GM23248 (cell line): Measurements from ENCODE around the gene CALM1. TPM values are rescaled to one million over a fixed set of nuclear protein-coding genes. Genes with fewer than 3 reads are reported as not detected.

ENCODE experiments used
- DNase-seq: peaks from one replicate; pipeline ENCODE4 v3.0.0-alpha.2; 2015
- H2AFZ ChIP-seq: fragments of 200-600 bp; sonication (generic); 2 replicates; pipeline ENCODE4 v1.6.1; 2016; ENCODE audit warnings: antibody characterized with exemption
- H3F3A ChIP-seq: fragments of 200-600 bp; sonication (generic); 2 replicates; pipeline ENCODE4 v1.6.1; 2016; ENCODE audit warnings: mild to moderate bottlenecking, antibody characterized with exemption, mixed run types; ENCODE audit not compliant: insufficient read depth
- H3K27ac ChIP-seq: fragments of 200-600 bp; sonication (generic); 2 replicates; pipeline ENCODE4 v1.5.1; 2016; ENCODE audit warnings: mild to moderate bottlenecking
- H3K27me3 ChIP-seq: fragments of 200-600 bp; sonication (generic); replicated peaks from 2 replicates; pipeline ENCODE4 v1.6.1; 2016; ENCODE audit warnings: mild to moderate bottlenecking; ENCODE audit not compliant: insufficient read depth
- H3K36me3 ChIP-seq: fragments of 200-600 bp; sonication (generic); 2 replicates; pipeline ENCODE4 v1.6.1; 2016; ENCODE audit warnings: low read depth, mild to moderate bottlenecking
- H3K4me1 ChIP-seq: fragments of 200-600 bp; sonication (generic); 2 replicates; pipeline ENCODE4 v1.6.1; 2016; ENCODE audit warnings: mild to moderate bottlenecking; ENCODE audit not compliant: insufficient read depth
- H3K4me2 ChIP-seq: fragments of 200-600 bp; sonication (generic); one replicate; pipeline ENCODE4 v1.6.1; 2016; ENCODE audit warnings: mild to moderate bottlenecking; ENCODE audit not compliant: unreplicated experiment
- H3K4me3 ChIP-seq: fragments of 200-600 bp; sonication (generic); 2 replicates; pipeline ENCODE4 v1.5.1; 2016; ENCODE audit warnings: mild to moderate bottlenecking
- H3K79me2 ChIP-seq: fragments of 200-600 bp; sonication (generic); 2 replicates; pipeline ENCODE4 v1.6.1; 2016; ENCODE audit warnings: mild to moderate bottlenecking; ENCODE audit not compliant: insufficient read depth
- H3K9ac ChIP-seq: fragments of 200-600 bp; sonication (generic); 2 replicates; pipeline ENCODE4 v1.6.1; 2016; ENCODE audit warnings: mild to moderate bottlenecking
- H3K9me2 ChIP-seq: fragments of 200-600 bp; sonication (generic); 2 replicates; pipeline ENCODE4 v1.6.1; 2016; ENCODE audit warnings: mixed run types, mild to moderate bottlenecking, moderate library complexity; ENCODE audit not compliant: insufficient read depth
- H3K9me3 ChIP-seq: fragments of 200-600 bp; sonication (generic); one replicate; pipeline ENCODE4 v1.6.1; 2017; ENCODE audit warnings: low read depth
- H4K20me1 ChIP-seq: fragments of 200-600 bp; sonication (generic); 2 replicates; pipeline ENCODE4 v1.6.0; 2016; ENCODE audit not compliant: insufficient read depth
- EZH2 ChIP-seq: fragments of 200-600 bp; sonication (generic); IDR thresholded peaks from 2 replicates; pipeline ENCODE4 v1.6.1; 2018; ENCODE audit warnings: antibody characterized with exemption, mild to moderate bottlenecking; ENCODE audit not compliant: insufficient read depth, poor library complexity, severe bottlenecking
- EZH2phosphoT487 ChIP-seq: fragments of 200-600 bp; sonication (generic); IDR thresholded peaks from 2 replicates; pipeline ENCODE4 v1.6.1; 2018; ENCODE audit warnings: antibody characterized with exemption, moderate library complexity, mild to moderate bottlenecking, low read depth; ENCODE audit not compliant: insufficient read depth
- WGBS, 2 experiments: methylation state at CpG; one replicate each; pipeline ENCODE4 v1.1.6; 2015 to 2017; ENCODE audit warnings: low lambda C conversion rate in 2 of 2, low coverage in 1 of 2; ENCODE audit errors: missing lambda C conversion rate in 2 of 2; 5-methylcytosine and 5-hydroxymethylcytosine counted together
- in situ Hi-C: fragments of 300-500 bp; cut with MboI; formaldehyde crosslinking; loops from 2 replicates; pipeline ENCODE4 v1.15.0; 2020
- polyA plus RNA-seq: library from polyadenylated mRNA; unstranded; fragments of >200 nt; fragmentation: Nextera tagmentation; extraction: Ambion mirVana; gene quantifications from 2 replicates; pipeline ENCODE4 v1.2.1, GENCODE V29; 2016
- total RNA-seq: library from RNA; depleted of rRNA; stranded (reverse); fragments of >200 nt; shearing (Covaris generic); gene quantifications from 2 replicates; pipeline ENCODE4 v1.2.3, GENCODE V29; 2014

The CALM1 gene
- total and polyA plus RNA-seq, 2 experiments from 2014 or later = 281 to 782 TPM

DNA sequence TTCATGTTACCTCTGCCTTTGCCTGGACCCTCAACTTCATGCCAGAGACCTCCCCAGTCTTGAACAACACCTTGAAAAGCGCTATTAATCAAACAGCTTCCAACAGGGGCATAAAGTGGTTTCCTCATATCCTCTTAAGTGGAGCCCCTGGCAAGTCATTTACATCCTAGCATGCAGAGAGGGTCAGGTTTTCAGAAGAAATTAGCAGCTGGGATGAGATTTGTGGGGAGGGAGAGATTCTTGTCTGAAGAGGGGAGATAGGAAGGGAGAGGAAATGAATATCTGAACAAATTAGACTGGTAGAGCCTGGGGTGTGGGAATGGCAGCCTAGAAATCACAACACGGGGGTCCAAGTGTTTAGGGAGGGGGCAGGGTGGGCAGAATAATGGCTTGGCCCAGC lies 45.6 kb downstream of the CALM1 start:
- in situ Hi-C loops = no loop called here
- 6 to 7% methylated on average over 2 of the region's 2 CpGs for WGBS, 2 experiments
- Histone ChIP-seq H2AFZ (no peak overlapping the region), H3K4me3 (no peak overlapping the region), H3K36me3 (no peaks in the 10 kb centered on the region), H3K4me1 (no peaks in the 10 kb centered on the region), H3K9ac (no peak overlapping the region), H3K9me3 (no peaks in the 10 kb centered on the region), H4K20me1 (no peaks in the 10 kb centered on the region), H3K4me2 (no peak overlapping the region), H3K9me2 (no peaks in the 10 kb centered on the region), H3K27ac (no peak overlapping the region), H3K27me3 (no peaks in the 10 kb centered on the region), H3K79me2 (no peaks in the 10 kb centered on the region), H3F3A (no peaks in the 10 kb centered on the region)
- TF ChIP-seq EZH2 = no peak
- TF ChIP-seq EZH2phosphoT487 = no peak
- DNase-seq = no peak

DNA sequence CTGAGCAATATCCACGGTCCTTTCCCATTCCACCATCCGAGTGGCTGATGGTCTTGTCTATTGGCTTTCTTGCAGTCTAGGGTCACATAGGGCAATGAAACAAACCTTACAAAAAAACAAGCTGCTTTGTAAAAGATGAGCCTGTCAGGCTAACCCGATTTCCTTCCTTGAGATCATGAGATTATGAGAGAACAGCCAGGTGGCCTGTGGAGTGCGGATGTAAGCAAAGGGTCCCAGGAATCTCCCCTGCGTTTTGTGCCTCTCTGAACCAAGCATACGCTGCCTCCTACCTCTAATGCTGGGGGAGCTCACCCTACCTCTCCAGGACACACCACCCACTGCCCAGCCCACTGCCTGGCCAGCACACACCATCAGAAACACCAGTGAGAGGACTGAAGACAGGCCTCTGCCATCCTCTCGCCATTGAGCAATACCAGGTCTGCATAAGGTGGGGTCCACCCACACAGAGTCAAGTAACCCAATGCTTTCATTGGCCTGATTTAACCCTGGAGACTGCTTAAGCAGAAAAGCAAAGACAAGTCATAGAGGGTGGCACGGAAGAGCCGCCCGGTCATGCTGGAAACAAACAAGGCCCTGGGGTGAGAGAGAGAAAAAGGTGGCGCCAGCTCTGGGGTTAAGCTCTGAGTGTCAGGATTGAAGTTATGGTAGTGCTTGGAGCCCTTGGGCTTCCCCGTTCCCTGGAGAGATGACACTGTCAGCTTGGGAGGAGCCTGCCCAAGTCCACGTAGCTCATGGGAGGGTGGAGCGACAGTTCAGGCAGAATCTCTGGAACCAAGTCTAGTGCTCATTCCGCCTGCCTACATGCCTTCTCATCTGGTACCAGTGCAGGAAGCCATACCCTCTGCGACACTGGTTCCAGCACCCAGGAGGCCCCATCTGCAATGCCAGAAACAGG lies 46.6 kb downstream of the CALM1 start:
- in situ Hi-C loops = no loop called here
- Histone ChIP-seq H3K4me3 (no peak overlapping the region), H3K9ac (no peak overlapping the region), H3K4me1 (no peaks in the 10 kb centered on the region), H3K9me2 (no peaks in the 10 kb centered on the region), H3K36me3 (no peaks in the 10 kb centered on the region), H3K4me2 (no peak overlapping the region), H3F3A (no peaks in the 10 kb centered on the region), H3K27me3 (no peaks in the 10 kb centered on the region), H2AFZ (no peak overlapping the region), H3K27ac (no peak overlapping the region), H3K9me3 (no peaks in the 10 kb centered on the region), H4K20me1 (no peaks in the 10 kb centered on the region), H3K79me2 (no peaks in the 10 kb centered on the region)
- TF ChIP-seq EZH2 (no peak), EZH2phosphoT487 (no peak)
- no peak for DNase-seq
- 72 to 73% methylated on average over 16 of the region's 16 CpGs for WGBS, 2 experiments

DNA sequence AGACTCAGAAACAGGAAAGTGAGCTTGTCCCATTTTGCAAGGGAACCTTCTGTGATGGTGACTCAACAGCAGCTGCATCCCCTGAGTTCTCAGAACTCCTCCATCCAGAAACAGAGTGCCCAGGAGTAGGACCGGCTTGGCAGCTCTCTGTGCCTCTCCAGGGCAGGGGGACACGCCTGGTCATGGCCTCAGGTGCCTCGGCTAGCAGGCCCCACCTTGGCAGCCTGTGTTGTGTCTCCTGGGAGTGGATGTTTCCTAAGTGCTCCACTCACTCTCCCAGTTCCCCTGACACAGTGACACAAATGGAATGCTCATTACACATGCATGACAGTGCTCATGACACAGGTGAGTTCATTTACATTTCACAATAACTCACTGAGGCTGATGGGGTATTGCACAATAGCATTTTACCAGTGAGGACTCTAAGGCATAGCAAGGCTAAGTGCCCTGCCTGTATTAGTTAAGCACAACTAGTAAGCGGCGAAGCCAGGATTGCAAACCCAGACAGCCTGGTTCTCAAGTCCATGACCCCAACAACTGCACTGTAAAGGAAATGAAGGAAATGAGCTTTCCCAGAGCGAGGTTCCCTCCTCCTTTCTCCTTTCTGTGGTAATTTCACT lies 47.4 kb downstream of the CALM1 start:
- H3K27me3 ChIP-seq = no peaks in the 10 kb centered on the region
- 49 to 63% methylated on average over 6 of the region's 6 CpGs for WGBS, 2 experiments
- H3K9me2 ChIP-seq = no peaks in the 10 kb centered on the region
- no peak overlapping the region for H3K4me2 ChIP-seq
- H3K9ac ChIP-seq = no peak overlapping the region
- no peaks in the 10 kb centered on the region for H4K20me1 ChIP-seq
- H3K4me3 ChIP-seq = no peak overlapping the region
- peak; percentile 39 for DNase-seq
- no peaks in the 10 kb centered on the region for H3K9me3 ChIP-seq
- H3K36me3 ChIP-seq = no peaks in the 10 kb centered on the region
- in situ Hi-C loops = no loop called here
- no peaks in the 10 kb centered on the region for H3K4me1 ChIP-seq
- H2AFZ ChIP-seq = no peak overlapping the region
- TF ChIP-seq EZH2 (no peak), EZH2phosphoT487 (no peak)
- no peak overlapping the region for H3K27ac ChIP-seq
- H3F3A ChIP-seq = no peaks in the 10 kb centered on the region
- H3K79me2 ChIP-seq = no peaks in the 10 kb centered on the region

DNA sequence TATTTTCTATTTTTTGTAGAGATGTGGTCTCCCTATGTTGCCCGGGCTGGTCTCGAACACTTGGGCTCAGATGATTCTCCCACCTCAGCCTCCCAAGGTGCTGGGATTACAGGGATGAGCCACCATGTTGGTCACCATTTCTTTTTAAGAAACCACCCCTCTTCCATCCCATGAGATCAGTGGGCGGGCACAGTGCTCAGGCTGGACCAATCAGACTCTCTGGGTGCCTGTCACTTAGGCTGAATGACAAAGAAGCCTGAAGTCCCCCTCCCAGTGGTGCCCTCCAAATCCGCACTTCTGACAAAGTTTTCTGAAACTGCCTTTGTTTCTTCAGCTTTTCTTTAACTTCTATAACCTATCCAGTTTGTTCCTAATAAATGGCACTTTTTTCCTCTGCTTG lies 48.2 kb downstream of the CALM1 start:
- H3F3A ChIP-seq = no peaks in the 10 kb centered on the region
- H3K9ac ChIP-seq = no peak overlapping the region
- no peak overlapping the region for H2AFZ ChIP-seq
- no peak for DNase-seq
- 50 to 53% methylated on average over 4 of the region's 4 CpGs for WGBS, 2 experiments
- H3K79me2 ChIP-seq = no peaks in the 10 kb centered on the region
- H3K4me1 ChIP-seq = no peaks in the 10 kb centered on the region
- no peaks in the 10 kb centered on the region for H4K20me1 ChIP-seq
- H3K4me3 ChIP-seq = no peak overlapping the region
- no peaks in the 10 kb centered on the region for H3K36me3 ChIP-seq
- H3K9me2 ChIP-seq = no peaks in the 10 kb centered on the region
- TF ChIP-seq EZH2phosphoT487 = no peak
- no peak for TF ChIP-seq EZH2
- H3K4me2 ChIP-seq = no peak overlapping the region
- no peaks in the 10 kb centered on the region for H3K27me3 ChIP-seq
- no peak overlapping the region for H3K27ac ChIP-seq
- in situ Hi-C loops = no loop called here
- no peaks in the 10 kb centered on the region for H3K9me3 ChIP-seq
